Skeletal muscle tissue (tissue), 4 donors: ENCODE data around the gene NCAPG2. TPM values are rescaled to one million over a fixed set of nuclear protein-coding genes. Genes with fewer than 3 reads are reported as not detected.

Experiments used
- H3K27ac ChIP-seq: one replicate; pipeline ENCODE4 v1.7.0; 2013; ENCODE audit warnings: mild to moderate bottlenecking, low read depth, low read length, inconsistent platforms
- H3K27me3 ChIP-seq, 3 donors: one replicate each; pipeline ENCODE4 v1.7.0; 2013; ENCODE audit warnings: low read length in 3 of 3; ENCODE audit not compliant: control insufficient read depth in 3 of 3, insufficient read depth in 3 of 3
- H3K36me3 ChIP-seq, 3 donors: one replicate each; pipeline ENCODE4 v1.7.0; 2013; ENCODE audit warnings: low read length in 3 of 3; ENCODE audit not compliant: control insufficient read depth in 3 of 3, insufficient read depth in 3 of 3
- H3K4me1 ChIP-seq, 3 donors: one replicate each; pipeline ENCODE4 v1.7.0; 2013; ENCODE audit warnings: low read length in 3 of 3, mild to moderate bottlenecking in 3 of 3; ENCODE audit not compliant: control insufficient read depth in 3 of 3, insufficient read depth in 3 of 3
- H3K4me3 ChIP-seq, 3 donors: one replicate each; pipeline ENCODE4 v1.7.0; 2013; ENCODE audit warnings: low read length in 3 of 3
- H3K9ac ChIP-seq, 3 donors: one replicate each; pipeline ENCODE4 v1.7.0; 2013; ENCODE audit warnings: low read length in 3 of 3, mild to moderate bottlenecking in 3 of 3, moderate library complexity in 2 of 3, low read depth in 1 of 3
- H3K9me3 ChIP-seq, 3 donors: one replicate each; pipeline ENCODE4 v1.7.0; 2013; ENCODE audit warnings: low read length in 3 of 3; ENCODE audit not compliant: control insufficient read depth in 3 of 3
- total RNA-seq: library from RNA; depleted of rRNA; stranded (reverse); fragments of >200 nt; gene quantifications from one replicate; pipeline ENCODE4 v1.2.3, GENCODE V29; 2014
- donor health status: Osteomylitis.

The NCAPG2 gene
- total RNA-seq, result 9.4 TPM

- no peaks in the 10 kb centered on the region for H3K27me3 ChIP-seq
- H3K9me3 ChIP-seq, result peaks cover 0 to 3% (median 0%) of the 10 kb centered on the region in 3 donors
- peaks cover 0 to 6% (median 4%) of the 10 kb centered on the region in 3 donors for H3K36me3 ChIP-seq
- peak within 1 kb of the TSS; percentile 82 for H3K27ac ChIP-seq
- peaks cover 14 to 15% (median 15%) of the 10 kb centered on the region in 3 donors for H3K4me1 ChIP-seq
- H3K9ac ChIP-seq, result peak within 1 kb of the TSS; percentile 79 to 88 (median 87)
- peak within 1 kb of the TSS; percentile 83 to 94 (median 91) for H3K4me3 ChIP-seq
Observed at GRCh38 chr7:158704524-158705233, at the start of gene NCAPG2. Gene NCAPG2 (minus strand): TSS chr7:158704804. CDS start chr7:158701899, 2,905 bp downstream.

- no peaks in the 10 kb centered on the region for H3K4me1 ChIP-seq
- peaks cover 20 to 43% (median 42%) of the 10 kb centered on the region in 3 donors for H3K36me3 ChIP-seq
- H3K9me3 ChIP-seq, result no peaks in the 10 kb centered on the region
- H3K4me3 ChIP-seq, result no peak overlapping the region
- no peak overlapping the region for H3K27ac ChIP-seq
- no peaks in the 10 kb centered on the region for H3K27me3 ChIP-seq
- no peak overlapping the region for H3K9ac ChIP-seq
Observed at GRCh38 chr7:158753900-158754299, 49.3 kb upstream of the NCAPG2 start.

- Histone ChIP-seq H3K9ac (no peak overlapping the region), H3K9me3 (no peaks in the 10 kb centered on the region), H3K27me3 (no peaks in the 10 kb centered on the region), H3K36me3 (peaks cover 16 to 41% (median 38%) of the 10 kb centered on the region in 3 donors), H3K4me3 (no peak overlapping the region), H3K27ac (no peak overlapping the region), H3K4me1 (no peaks in the 10 kb centered on the region)
Observed at GRCh38 chr7:158751751-158752150, 47.1 kb upstream of the NCAPG2 start.

- Histone ChIP-seq H3K27ac (no peak overlapping the region), H3K4me3 (no peak overlapping the region), H3K9ac (no peak overlapping the region), H3K36me3 (peaks cover 21 to 41% (median 39%) of the 10 kb centered on the region in 3 donors), H3K9me3 (no peaks in the 10 kb centered on the region), H3K27me3 (no peaks in the 10 kb centered on the region), H3K4me1 (no peaks in the 10 kb centered on the region)
Observed at GRCh38 chr7:158751199-158751598, 46.6 kb upstream of the NCAPG2 start.

- H3K27ac ChIP-seq, result no peak overlapping the region
- peaks cover 24 to 43% (median 41%) of the 10 kb centered on the region in 3 donors for H3K36me3 ChIP-seq
- no peak overlapping the region for H3K4me3 ChIP-seq
Observed at GRCh38 chr7:158750702-158751101, 46.1 kb upstream of the NCAPG2 start.

GRCh38 chr7:158749396-158749795 lies 44.8 kb upstream of the NCAPG2 start:
- Histone ChIP-seq H3K9me3 (no peaks in the 10 kb centered on the region), H3K9ac (no peak overlapping the region), H3K27me3 (no peaks in the 10 kb centered on the region), H3K4me3 (no peak overlapping the region), H3K27ac (no peak overlapping the region), H3K4me1 (no peaks in the 10 kb centered on the region), H3K36me3 (peaks cover 28 to 45% (median 37%) of the 10 kb centered on the region in 3 donors)

More at GRCh38 chr7:158750702-158751101, 46.1 kb upstream of the NCAPG2 start:
- Histone ChIP-seq H3K27me3 (no peaks in the 10 kb centered on the region), H3K9ac (no peak overlapping the region), H3K9me3 (no peaks in the 10 kb centered on the region), H3K4me1 (no peaks in the 10 kb centered on the region)

- Histone ChIP-seq H3K36me3 (peaks cover 30 to 49% (median 36%) of the 10 kb centered on the region in 3 donors), H3K4me1 (no peaks in the 10 kb centered on the region), H3K27me3 (no peaks in the 10 kb centered on the region), H3K4me3 (no peak overlapping the region), H3K9ac (no peak overlapping the region), H3K9me3 (no peaks in the 10 kb centered on the region), H3K27ac (no peak overlapping the region)
Observed at GRCh38 chr7:158748335-158748734, 43.7 kb upstream of the NCAPG2 start.

GRCh38 chr7:158747408-158747807 lies 42.8 kb upstream of the NCAPG2 start:
- H3K4me3 ChIP-seq, result no peak overlapping the region
- peaks cover 34 to 58% (median 44%) of the 10 kb centered on the region in 3 donors for H3K36me3 ChIP-seq
- H3K9me3 ChIP-seq, result no peaks in the 10 kb centered on the region
- H3K4me1 ChIP-seq, result no peaks in the 10 kb centered on the region
- H3K9ac ChIP-seq, result no peak overlapping the region
- no peak overlapping the region for H3K27ac ChIP-seq
- H3K27me3 ChIP-seq, result no peaks in the 10 kb centered on the region

GRCh38 chr7:158746957-158747356 lies 42.4 kb upstream of the NCAPG2 start:
- peaks cover 39 to 62% (median 49%) of the 10 kb centered on the region in 3 donors for H3K36me3 ChIP-seq

GRCh38 chr7:158745057-158745715 lies 40.6 kb upstream of the NCAPG2 start:
- H3K4me3 ChIP-seq, result no peak overlapping the region
- peaks cover 55 to 76% (median 66%) of the 10 kb centered on the region in 3 donors for H3K36me3 ChIP-seq
- H3K9me3 ChIP-seq, result no peaks in the 10 kb centered on the region
- no peaks in the 10 kb centered on the region for H3K27me3 ChIP-seq
- no peaks in the 10 kb centered on the region for H3K4me1 ChIP-seq
- H3K9ac ChIP-seq, result no peak overlapping the region
- H3K27ac ChIP-seq, result no peak overlapping the region

More at GRCh38 chr7:158746957-158747356, 42.4 kb upstream of the NCAPG2 start:
- Histone ChIP-seq H3K4me3 (no peak overlapping the region), H3K4me1 (no peaks in the 10 kb centered on the region), H3K27me3 (no peaks in the 10 kb centered on the region), H3K9ac (no peak overlapping the region), H3K9me3 (no peaks in the 10 kb centered on the region), H3K27ac (no peak overlapping the region)
